Mesenchymal stem cell (in vitro differentiated cells and primary cell): ENCODE measurements around the gene PFN2.

Experiments
- DNase-seq: peaks from one replicate; pipeline ENCODE4 v3.0.0-alpha.2; 2013
- H2AFZ ChIP-seq: one replicate; pipeline ENCODE4 v1.6.1; 2013; ENCODE audit warnings: low read depth, mild to moderate bottlenecking, control low read depth, inconsistent platforms, low read length, moderate library complexity
- H2AK5ac ChIP-seq: 2 replicates; pipeline ENCODE4 v1.6.1; 2013; ENCODE audit warnings: low read length, moderate library complexity, mild to moderate bottlenecking, inconsistent platforms; ENCODE audit not compliant: severe bottlenecking
- H2BK120ac ChIP-seq: one replicate; pipeline ENCODE4 v1.6.1; 2013; ENCODE audit warnings: low read depth, mild to moderate bottlenecking, inconsistent platforms, low read length, moderate library complexity
- H2BK12ac ChIP-seq, 2 experiments: one replicate each; pipeline ENCODE4 v1.6.1; 2013; ENCODE audit warnings: inconsistent platforms in 2 of 2, low read length in 2 of 2, mild to moderate bottlenecking in 2 of 2, moderate library complexity in 2 of 2, control low read depth in 1 of 2
- H2BK15ac ChIP-seq: one replicate; pipeline ENCODE4 v1.6.1; 2013; ENCODE audit warnings: mild to moderate bottlenecking, low read depth, inconsistent platforms; ENCODE audit not compliant: poor library complexity, severe bottlenecking
- H2BK5ac ChIP-seq: 2 replicates; pipeline ENCODE4 v1.6.1; 2013; ENCODE audit warnings: low read depth, mild to moderate bottlenecking, low read length, control low read depth, inconsistent platforms; ENCODE audit not compliant: poor library complexity, severe bottlenecking
- H3K14ac ChIP-seq, 2 experiments: one replicate each; pipeline ENCODE4 v1.6.1; 2013; ENCODE audit warnings: inconsistent platforms in 2 of 2, low read length in 2 of 2, control low read depth in 1 of 2, mild to moderate bottlenecking in 1 of 2, moderate library complexity in 1 of 2
- H3K18ac ChIP-seq, 2 experiments: one replicate each; pipeline ENCODE4 v1.6.1; 2013; ENCODE audit warnings: inconsistent platforms in 2 of 2, low read length in 2 of 2, control low read depth in 1 of 2, low read depth in 1 of 2, mild to moderate bottlenecking in 1 of 2
- H3K23ac ChIP-seq, 2 experiments: one replicate each; pipeline ENCODE4 v1.6.1; 2013; ENCODE audit warnings: inconsistent platforms in 2 of 2, low read length in 2 of 2, mild to moderate bottlenecking in 2 of 2, moderate library complexity in 2 of 2, control low read depth in 1 of 2
- H3K27ac ChIP-seq: 2 replicates; pipeline ENCODE4 v1.5.1; 2013; ENCODE audit warnings: mild to moderate bottlenecking, moderate library complexity, low read length, control low read depth, inconsistent platforms; ENCODE audit not compliant: poor library complexity, severe bottlenecking
- H3K27me3 ChIP-seq, 2 experiments: 2 replicates each; pipeline versions ENCODE4 v1.6.1 to v1.7.0; 2013; ENCODE audit warnings: low read length in 2 of 2, mild to moderate bottlenecking in 2 of 2, moderate library complexity in 2 of 2, control low read depth in 1 of 2, inconsistent platforms in 1 of 2; ENCODE audit not compliant: control insufficient read depth in 1 of 2, insufficient read depth in 1 of 2
- H3K36me3 ChIP-seq, 2 experiments: 2 replicates each; pipeline versions ENCODE4 v1.6.1 to v1.7.0; 2013; ENCODE audit warnings: low read length in 2 of 2, control low read depth in 1 of 2, inconsistent platforms in 1 of 2, low read depth in 1 of 2, mild to moderate bottlenecking in 1 of 2; ENCODE audit not compliant: insufficient read depth in 2 of 2, control insufficient read depth in 1 of 2
- H3K4ac ChIP-seq, 2 experiments: one replicate each; pipeline ENCODE4 v1.6.1; 2013; ENCODE audit warnings: inconsistent platforms in 2 of 2, low read length in 2 of 2, mild to moderate bottlenecking in 2 of 2, moderate library complexity in 2 of 2, control low read depth in 1 of 2, low read depth in 1 of 2
- H3K4me1 ChIP-seq: 2 replicates; pipeline ENCODE4 v1.6.1; 2013; ENCODE audit warnings: low read depth, low read length, control low read depth; ENCODE audit not compliant: control insufficient read depth, insufficient read depth
- H3K4me2 ChIP-seq: 2 replicates; pipeline ENCODE4 v1.6.1; 2013; ENCODE audit warnings: low read length, mild to moderate bottlenecking, inconsistent platforms; ENCODE audit not compliant: poor library complexity, severe bottlenecking
- H3K4me3 ChIP-seq, 2 experiments: 2 replicates each; pipeline versions ENCODE4 v1.5.1 to v1.7.0; 2013; ENCODE audit warnings: low read length in 2 of 2, mild to moderate bottlenecking in 2 of 2, control low read depth in 1 of 2, low read depth in 1 of 2; ENCODE audit not compliant: insufficient read depth in 1 of 2
- H3K79me1 ChIP-seq: replicated peaks from 2 replicates; pipeline ENCODE4 v1.6.1; 2013; ENCODE audit warnings: mild to moderate bottlenecking, control low read depth, low read length, inconsistent platforms; ENCODE audit not compliant: poor library complexity, severe bottlenecking
- H3K9ac ChIP-seq: 2 replicates; pipeline ENCODE4 v1.7.0; 2013; ENCODE audit warnings: mild to moderate bottlenecking, low read length, moderate library complexity
- H3K9me3 ChIP-seq: 2 replicates; pipeline ENCODE4 v1.7.0; 2013; ENCODE audit warnings: mild to moderate bottlenecking, low read length; ENCODE audit not compliant: control insufficient read depth
- H4K8ac ChIP-seq: one replicate; pipeline ENCODE4 v1.6.1; 2013; ENCODE audit warnings: inconsistent platforms, mild to moderate bottlenecking, low read length, moderate library complexity
- H4K91ac ChIP-seq: one replicate; pipeline ENCODE4 v1.6.1; 2013; ENCODE audit warnings: mild to moderate bottlenecking, low read length, inconsistent platforms
- WGBS: methylation state at CpG from one replicate; pipeline ENCODE4 v1.1.7; 2013; ENCODE audit warnings: mixed read lengths; 5-methylcytosine and 5-hydroxymethylcytosine counted together

Gene PFN2

GRCh38 chr3:149975919-149976318, 5.2 kb upstream of the PFN2 start:
- H3K27me3 ChIP-seq = no peaks in the 10 kb centered on the region
- no peak overlapping the region for H2BK5ac ChIP-seq
- DNase-seq = no peak

GRCh38 chr3:149971403-149972075, 844 bp upstream of the PFN2 start:
- peak overlapping the region; percentile 63 for H2BK15ac ChIP-seq
- H2AK5ac ChIP-seq = no peak overlapping the region

More at GRCh38 chr3:149975919-149976318, 5.2 kb upstream of the PFN2 start:
- Histone ChIP-seq H3K18ac (no peak overlapping the region), H4K8ac (no peak overlapping the region), H3K79me1 (no peaks in the 10 kb centered on the region), H2BK15ac (no peak overlapping the region), H3K27ac (no peak overlapping the region), H3K4me2 (no peak overlapping the region), H2AFZ (no peak overlapping the region), H4K91ac (no peak overlapping the region), H2BK12ac (no peak overlapping the region), H2AK5ac (no peak overlapping the region), H3K14ac (no peak overlapping the region), H3K36me3 (no peaks in the 10 kb centered on the region), H3K4me3 (no peak overlapping the region), H3K4ac (no peak overlapping the region), H3K9ac (no peak overlapping the region), H3K23ac (no peak overlapping the region), H2BK120ac (no peak overlapping the region), H3K4me1 (peaks cover 1% of the 10 kb centered on the region), H3K9me3 (peaks cover 8% of the 10 kb centered on the region)

GRCh38 chr3:149969940-149970715, 567 bp downstream of the PFN2 start:
- Histone ChIP-seq H3K23ac (peak overlapping the region in 1 of 2 experiments; percentile 100), H2BK120ac (peak overlapping the region; percentile 88), H3K36me3 (peaks cover 0 to 24% of the 10 kb centered on the region in 2 experiments), H3K79me1 (no peaks in the 10 kb centered on the region), H3K27ac (peak overlapping the region; percentile 96), H2BK15ac (peak overlapping the region; percentile 96), H2AFZ (peak overlapping the region; percentile 85), H3K9me3 (no peaks in the 10 kb centered on the region), H2BK12ac (peak overlapping the region in 1 of 2 experiments; percentile 92), H3K4ac (peak overlapping the region; percentile 97 to 100), H3K4me3 (peak overlapping the region; percentile 90 to 98), H4K91ac (peak overlapping the region; percentile 72), H4K8ac (peak overlapping the region; percentile 97), H3K4me2 (peak overlapping the region; percentile 45), H3K9ac (peak overlapping the region; percentile 98), H3K4me1 (peaks cover 1% of the 10 kb centered on the region), H2BK5ac (peak overlapping the region; percentile 88), H3K18ac (peak overlapping the region; percentile 100), H3K14ac (peak overlapping the region in 1 of 2 experiments; percentile 97), H3K27me3 (no peaks in the 10 kb centered on the region), H2AK5ac (peak overlapping the region; percentile 62)
- DNase-seq = peak; percentile 90
- WGBS = 1% methylated on average over 68 of the region's 73 CpGs

More at GRCh38 chr3:149971403-149972075, 844 bp upstream of the PFN2 start:
- Histone ChIP-seq H3K36me3 (peaks cover 0 to 11% of the 10 kb centered on the region in 2 experiments), H3K79me1 (no peaks in the 10 kb centered on the region), H2BK12ac (peak overlapping the region; percentile 21 to 51), H3K27me3 (no peaks in the 10 kb centered on the region), H4K8ac (peak overlapping the region; percentile 91), H3K27ac (peak overlapping the region; percentile 19), H3K9me3 (no peaks in the 10 kb centered on the region), H2AFZ (peak overlapping the region; percentile 8), H2BK120ac (peak overlapping the region; percentile 95), H3K4ac (peak overlapping the region; percentile 60 to 93), H4K91ac (peak overlapping the region; percentile 90), H3K18ac (peak overlapping the region; percentile 84 to 93), H3K23ac (no peak overlapping the region), H3K4me3 (peak overlapping the region; percentile 90 to 98), H3K4me1 (peaks cover 1% of the 10 kb centered on the region), H3K9ac (peak overlapping the region; percentile 94), H2BK5ac (peak overlapping the region; percentile 95), H3K14ac (no peak overlapping the region), H3K4me2 (peak overlapping the region; percentile 77)
- peak; percentile 83 for DNase-seq
- under 1% methylated on average over 39 of the region's 42 CpGs for WGBS
